Measurements from ENCODE around the gene MOSPD2.

MOSPD2 gene

DNA sequence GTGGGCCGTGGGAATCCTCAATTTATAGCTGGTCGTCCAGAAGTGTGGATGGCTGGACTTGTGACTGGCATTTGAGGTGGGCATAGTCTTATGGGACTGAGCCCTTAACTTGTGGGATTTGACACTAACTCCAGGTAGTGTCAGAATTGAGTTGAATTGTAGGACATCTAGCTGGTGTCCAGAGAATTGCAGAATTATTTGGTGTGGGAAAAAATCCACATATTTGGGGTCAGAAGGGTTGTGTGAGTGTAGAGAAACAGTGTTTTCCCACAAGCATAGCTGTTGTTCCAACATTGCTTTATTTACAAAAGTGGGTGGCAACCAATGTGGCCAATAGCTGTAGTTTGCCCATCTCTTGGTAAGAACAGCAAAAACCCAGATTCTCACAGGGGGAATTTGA lies 91.3 kb downstream of the MOSPD2 start:
- DNase-seq (ENCODE audit: extremely low read depth in 1 of 2, low read depth in 1 of 2): no peak
